HT1080 (cell line): ENCODE results near the gene UQCRH. TPM values are rescaled to one million over a fixed set of nuclear protein-coding genes. Genes with fewer than 3 reads are reported as not detected.
"Not testable (repeated sequence)": the region's sequence is repeated elsewhere in the genome, so short reads cannot be mapped to it uniquely, and the experiment has no call there.

Experiments used
- DNase-seq: peaks from one replicate; pipeline ENCODE4 v3.0.0-alpha.2; 2015; ENCODE audit warnings: low read depth
- total RNA-seq: library from RNA; depleted of rRNA; stranded (reverse); fragments of >200 nt; shearing (Covaris generic); gene quantifications from 2 replicates; pipeline ENCODE4 v1.2.3, GENCODE V29; 2014

Gene UQCRH
- total RNA-seq, 1 experiment from 2014 or later, result 681 TPM

DNA sequence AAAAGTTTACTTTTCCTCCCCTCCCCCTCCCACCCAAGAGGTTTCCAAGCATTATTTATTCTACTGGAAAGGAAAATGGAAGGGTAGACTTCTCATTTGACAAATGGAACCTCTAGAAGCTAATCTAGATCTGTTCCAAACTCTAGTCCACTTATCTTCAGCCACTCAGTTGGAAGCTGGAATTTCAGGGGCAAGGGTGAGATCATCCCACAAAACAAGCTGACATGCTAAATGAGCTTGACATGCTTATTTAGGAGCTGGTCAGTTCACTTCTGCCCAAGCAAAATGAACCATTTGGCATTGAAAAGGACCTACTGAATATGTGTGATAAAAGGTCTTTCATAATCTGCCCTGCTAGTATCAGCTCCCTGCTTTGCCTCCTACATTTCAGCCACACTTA, 5.1 kb upstream of the UQCRH start:
- no peak for DNase-seq

DNA sequence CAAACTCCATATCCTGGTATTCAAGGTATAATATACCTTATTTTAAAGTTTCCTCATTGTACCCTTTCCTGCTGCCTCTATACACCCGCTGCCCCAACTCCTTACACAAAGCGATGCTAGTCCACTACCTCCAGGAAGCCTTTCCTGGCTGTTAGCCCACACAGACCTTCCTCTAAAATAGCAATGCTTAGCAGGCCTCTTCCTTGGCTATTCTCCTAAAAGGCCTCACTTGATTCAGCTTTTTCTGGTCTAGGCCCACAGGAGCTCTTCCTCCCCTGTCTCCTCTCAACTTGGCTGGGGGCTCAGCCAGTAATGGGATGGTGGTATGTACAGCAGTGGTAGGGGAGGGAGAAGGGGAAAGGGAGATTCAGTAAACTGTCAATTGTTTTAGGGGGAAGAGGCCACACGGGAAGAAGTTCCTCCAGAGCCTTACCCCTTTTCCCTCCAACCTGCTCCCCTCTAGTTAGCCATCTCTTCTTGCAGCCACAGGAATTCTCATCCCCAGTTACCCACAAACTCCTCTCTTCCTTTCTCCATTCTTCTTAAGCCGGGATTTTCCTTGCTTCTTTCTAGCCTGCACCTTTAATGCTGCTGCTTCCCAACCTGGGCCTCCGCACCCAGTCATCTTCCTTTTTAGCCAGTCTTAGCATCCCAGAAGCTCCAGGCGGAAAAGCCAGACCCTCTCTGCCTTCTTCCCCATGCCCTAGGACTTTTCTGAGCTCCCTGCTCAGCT, 2.7 kb upstream of the UQCRH start:
- no peak for DNase-seq

- no peak for DNase-seq
Observed at GRCh38 chr1:46301406-46301807, 2.1 kb upstream of the UQCRH start.

DNA sequence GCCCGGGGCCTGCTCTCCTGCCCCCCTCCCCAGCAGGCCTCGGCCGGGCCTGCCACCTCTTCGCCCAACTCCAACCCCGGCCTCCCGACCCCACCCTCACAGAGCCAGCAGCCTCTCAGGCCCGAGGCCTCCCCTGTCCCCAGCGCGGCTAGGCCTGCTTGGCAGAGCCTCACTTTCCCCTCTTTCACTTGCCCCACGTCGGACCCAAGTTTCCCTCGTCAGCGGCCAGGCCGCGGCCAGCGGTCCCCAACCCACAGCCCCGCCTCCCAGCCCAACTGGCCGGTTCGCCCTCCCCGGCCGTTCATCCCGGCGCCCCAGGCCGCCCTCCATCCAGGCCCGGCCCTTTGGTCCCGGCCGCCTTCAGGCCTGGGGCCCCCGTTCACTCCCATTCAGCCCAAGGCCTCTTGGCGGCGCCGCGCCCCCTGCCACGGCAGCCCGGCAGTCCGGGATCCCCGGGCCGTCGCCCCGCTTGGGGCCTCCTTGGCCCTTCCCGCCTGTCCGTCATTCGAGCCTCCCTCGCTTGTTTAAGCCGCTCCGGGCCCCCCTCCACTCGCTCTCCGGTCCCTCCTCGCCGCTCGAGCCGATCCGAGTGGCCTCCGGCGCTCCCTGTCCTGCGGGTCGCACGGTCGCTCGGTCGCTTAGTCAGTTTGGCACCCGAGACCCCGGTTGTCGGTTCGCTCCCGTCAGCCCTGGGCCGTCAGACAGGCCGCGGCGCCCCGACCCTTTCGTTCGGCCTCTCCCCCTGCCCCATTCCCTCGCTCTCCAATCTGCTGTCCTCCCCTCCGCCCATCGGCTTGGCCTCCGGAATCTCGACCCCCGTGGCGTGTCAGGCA, 1.5 kb upstream of the UQCRH start:
- no peak for DNase-seq

GRCh38 chr1:46302641-46303037, 859 bp upstream of the UQCRH start:
- no peak for DNase-seq

- no peak for DNase-seq
Observed at GRCh38 chr1:46303872-46304326, 401 bp downstream of the UQCRH start.

DNA sequence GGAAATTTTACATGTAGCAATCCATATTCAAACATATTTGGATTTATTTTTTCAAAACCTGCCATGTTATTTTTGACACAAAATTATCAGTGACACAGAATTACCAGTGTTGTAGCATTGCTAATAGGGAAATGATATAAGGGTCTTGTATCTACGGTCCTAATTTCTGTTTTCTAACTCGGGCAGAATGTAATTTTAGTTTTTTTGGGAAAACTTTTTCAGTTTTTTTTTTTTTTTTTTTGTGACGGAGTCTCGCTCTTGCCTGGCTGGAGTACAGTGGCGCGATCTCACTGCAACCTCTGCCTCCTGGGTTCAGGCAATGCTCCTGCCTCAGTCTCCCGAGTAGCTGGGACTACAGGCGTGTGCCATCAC, 2.6 kb downstream of the UQCRH start:
- DNase-seq, result no peak

- no peak for DNase-seq
Observed at GRCh38 chr1:46309401-46310159, 6.1 kb downstream of the UQCRH start.

DNA sequence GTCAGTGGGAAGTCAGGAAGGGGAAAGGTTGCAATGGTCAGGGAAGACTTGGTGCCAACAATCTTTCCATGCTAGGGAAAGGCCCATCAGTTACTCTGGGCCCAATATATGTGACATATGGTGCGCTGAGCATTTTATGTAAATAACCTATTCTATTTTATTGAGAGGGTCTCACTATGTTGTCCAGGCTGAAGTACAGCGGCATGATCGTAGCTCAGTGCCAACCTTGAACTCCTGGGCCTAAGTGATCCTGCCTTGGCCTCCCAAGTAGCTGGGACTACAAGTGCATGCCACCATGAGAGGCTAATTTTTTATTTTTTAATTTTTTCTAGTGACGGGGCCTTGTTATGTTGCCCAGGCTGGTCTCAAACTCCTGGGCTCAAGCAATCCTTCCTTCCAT, 6.8 kb downstream of the UQCRH start:
- DNase-seq, result no peak

GRCh38 chr1:46315669-46316403, 12.3 kb downstream of the UQCRH start:
- no peak for DNase-seq

DNA sequence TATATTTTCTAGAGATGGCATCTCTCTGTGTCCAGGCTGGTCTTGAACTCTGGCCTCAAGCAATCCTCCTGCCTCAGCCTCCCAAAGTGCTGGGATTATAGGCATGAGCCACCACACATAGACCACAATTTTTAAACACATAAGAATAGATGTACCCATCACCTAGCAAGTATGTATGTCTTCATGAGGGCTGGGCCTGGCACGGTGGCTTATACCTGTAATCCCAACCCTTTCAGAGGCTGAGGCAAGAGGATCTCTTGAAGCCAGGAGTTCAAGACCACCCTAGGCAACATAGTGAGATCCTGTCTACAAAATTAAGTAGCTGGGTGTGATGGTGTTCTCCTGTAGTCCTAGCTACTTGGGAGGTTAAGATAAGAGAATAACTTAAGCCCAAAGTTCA, 13.8 kb downstream of the UQCRH start:
- DNase-seq, result no peak

- DNase-seq, result not testable (repeated sequence)
Observed at GRCh38 chr1:46319301-46319700, 15.8 kb downstream of the UQCRH start.

DNA sequence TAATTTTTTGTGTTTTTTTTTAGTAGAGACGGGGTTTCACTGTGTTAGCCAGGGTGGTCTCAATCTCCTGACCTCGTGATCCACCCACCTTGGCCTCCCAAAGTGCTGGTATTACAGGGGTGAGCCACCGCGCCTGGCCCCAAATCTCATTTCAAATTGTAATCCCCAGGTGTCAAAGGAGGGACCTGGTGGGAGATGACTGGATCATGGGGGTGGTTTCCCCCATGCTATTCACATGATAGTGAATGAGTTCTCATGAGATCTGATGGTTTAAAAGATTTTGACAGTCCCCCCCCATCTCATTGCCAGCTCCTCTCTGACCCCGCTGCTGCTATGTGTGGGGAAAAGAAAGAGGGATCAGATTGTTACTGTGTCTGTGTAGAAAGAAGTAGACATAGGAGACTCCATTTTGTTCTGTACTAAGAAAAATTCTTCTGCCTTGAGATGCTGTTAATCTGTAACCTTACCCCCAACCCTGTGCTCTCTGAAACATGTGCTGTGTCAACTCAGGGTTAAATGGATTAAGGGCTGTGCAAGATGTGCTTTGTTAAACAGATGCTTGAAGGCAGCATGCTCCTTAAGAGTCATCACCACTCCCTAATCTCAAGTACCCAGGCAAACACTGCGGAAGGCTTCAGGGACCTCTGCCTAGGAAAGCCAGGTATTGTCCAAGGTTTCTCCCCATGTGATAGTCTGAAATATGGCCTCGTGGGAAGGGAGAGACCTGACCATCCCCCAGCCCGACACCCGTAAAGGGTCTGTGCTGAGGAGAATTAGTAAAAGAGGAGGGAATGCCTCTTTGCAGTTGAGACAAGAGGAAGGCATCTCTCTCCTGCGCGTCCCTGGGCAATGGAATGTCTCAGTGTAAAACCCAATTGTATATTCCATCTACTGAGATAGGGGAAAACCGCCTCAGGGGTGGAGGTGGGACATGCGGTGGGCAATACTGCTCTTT, 16.7 kb downstream of the UQCRH start:
- DNase-seq, result not testable (repeated sequence)

- not testable (repeated sequence) for DNase-seq
Observed at GRCh38 chr1:46322191-46322590, 18.7 kb downstream of the UQCRH start.

GRCh38 chr1:46325285-46326076, 22.0 kb downstream of the UQCRH start:
- not testable (repeated sequence) for DNase-seq

- DNase-seq, result not testable (repeated sequence)
Observed at GRCh38 chr1:46328182-46328581, 24.7 kb downstream of the UQCRH start.

- DNase-seq, result not testable (repeated sequence)
Observed at GRCh38 chr1:46329807-46330206, 26.3 kb downstream of the UQCRH start.

GRCh38 chr1:46330381-46330780, 26.9 kb downstream of the UQCRH start:
- not testable (repeated sequence) for DNase-seq
